OCI-LY1 (cell line): ENCODE measurements around the gene GRK2.

Experiments used
- CTCF ChIP-seq: fragments of 200-600 bp; sonication (generic), shearing (Covaris generic); IDR thresholded peaks from 2 replicates; pipeline ENCODE4 v1.5.1; 2017; ENCODE audit warnings: mild to moderate bottlenecking, antibody characterized with exemption, low read length, moderate library complexity, mixed read lengths
- EZH2 ChIP-seq: fragments of 200-600 bp; sonication (generic), shearing (Covaris generic); IDR thresholded peaks from 2 replicates; pipeline ENCODE4 v1.8.0; 2017; ENCODE audit warnings: borderline replicate concordance, mixed run types, mild to moderate bottlenecking, antibody characterized with exemption, low read length, moderate library complexity, mixed read lengths

- TF ChIP-seq CTCF (no peak), EZH2 (no peak)
These were observed 17.2 kb downstream of the GRK2 start for GRCh38 chr11:67283481-67283963.
